Erythroblast (primary cell): ENCODE measurements around the gene TMEM187.
A peak's percentile ranks its signal among the peaks of the same experiment; 100 is the strongest.

Source experiments
- GATA1 ChIP-seq: IDR thresholded peaks from 2 replicates; pipeline ENCODE4 v1.6.1; 2011; ENCODE audit warnings: low read depth, mild to moderate bottlenecking, control low read depth, low read length, moderate library complexity
- POLR2A ChIP-seq: IDR thresholded peaks from 2 replicates; pipeline ENCODE4 v1.6.1; 2011; ENCODE audit warnings: mild to moderate bottlenecking, low read length

- peak; percentile 76 for TF ChIP-seq POLR2A
- TF ChIP-seq GATA1, result no peak
Observed at GRCh38 chrX:154002215-154002719, 29.7 kb downstream of the TMEM187 start.
